GM12874 (cell line): Measurements from ENCODE around the gene PEX6.

ENCODE experiments used
- CTCF ChIP-seq: IDR thresholded peaks from 2 replicates; pipeline ENCODE4 v1.5.1; 2011; ENCODE audit warnings: low read depth, mild to moderate bottlenecking, control low read depth, low read length, moderate library complexity; ENCODE audit not compliant: insufficient read depth

Gene PEX6

DNA sequence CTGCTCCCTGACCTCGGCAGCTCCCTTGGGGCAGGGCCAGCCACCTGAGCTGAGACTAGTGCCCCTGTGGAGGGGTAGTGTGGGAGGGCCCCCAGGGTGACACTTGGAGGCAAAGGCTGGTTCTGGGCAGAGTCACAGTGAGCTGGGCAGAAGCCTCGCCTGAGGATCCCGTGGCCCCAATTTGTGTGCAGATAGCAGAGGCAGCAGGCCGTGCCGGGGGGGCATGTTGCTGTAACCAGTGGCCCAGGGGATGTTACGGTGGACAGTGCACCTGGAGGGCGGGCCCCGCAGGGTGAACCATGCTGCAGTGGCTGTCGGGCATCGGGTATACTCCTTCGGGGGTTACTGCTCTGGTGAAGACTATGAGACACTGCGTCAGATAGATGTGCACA, 38.0 kb upstream of the PEX6 start:
- TF ChIP-seq CTCF = no peak

GRCh38 chr6:43016176-43016942, 37.4 kb upstream of the PEX6 start:
- TF ChIP-seq CTCF = no peak

GRCh38 chr6:43014434-43014909, 35.5 kb upstream of the PEX6 start:
- TF ChIP-seq CTCF = no peak

DNA sequence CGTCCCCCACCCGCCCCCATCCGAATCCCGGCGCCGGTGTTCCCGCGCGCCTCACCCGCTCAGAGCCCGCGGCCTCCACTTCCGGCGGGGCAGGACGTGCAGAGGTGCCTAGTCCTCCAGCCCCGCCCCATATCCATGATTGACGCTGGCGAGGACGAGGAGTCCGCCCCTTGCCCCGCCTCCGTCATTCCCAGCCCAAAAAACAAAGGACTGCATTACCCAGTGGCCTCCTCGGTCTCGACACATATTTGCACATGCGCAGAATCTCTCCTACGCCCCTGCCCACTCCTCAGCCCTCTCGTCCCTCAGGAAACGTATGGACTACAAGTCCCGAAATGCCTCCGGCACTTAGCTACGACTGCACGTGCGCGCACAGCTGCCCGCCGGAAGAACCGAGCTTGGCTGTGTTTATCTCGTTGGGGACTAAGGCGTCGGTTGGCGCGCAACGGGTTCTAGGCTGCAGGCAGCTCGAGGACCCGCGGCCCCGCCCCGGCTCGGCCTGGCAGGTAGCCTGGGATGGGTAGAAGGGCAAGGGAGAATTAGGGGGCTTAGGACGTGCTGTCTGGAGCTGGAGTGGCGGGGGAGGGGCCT, 35.0 kb upstream of the PEX6 start, which contains the start of the genes KLHDC3 and MEA1:
TSS of gene KLHDC3 (plus strand) at position 407 of the 591 bp plus-strand sequence. CDS start 2,944 bp downstream, outside the sequence.
TSS of gene MEA1 (minus strand) at position 104 of the 591 bp plus-strand sequence. CDS start 133 bp downstream, outside the sequence.
- TF ChIP-seq CTCF = no peak

DNA sequence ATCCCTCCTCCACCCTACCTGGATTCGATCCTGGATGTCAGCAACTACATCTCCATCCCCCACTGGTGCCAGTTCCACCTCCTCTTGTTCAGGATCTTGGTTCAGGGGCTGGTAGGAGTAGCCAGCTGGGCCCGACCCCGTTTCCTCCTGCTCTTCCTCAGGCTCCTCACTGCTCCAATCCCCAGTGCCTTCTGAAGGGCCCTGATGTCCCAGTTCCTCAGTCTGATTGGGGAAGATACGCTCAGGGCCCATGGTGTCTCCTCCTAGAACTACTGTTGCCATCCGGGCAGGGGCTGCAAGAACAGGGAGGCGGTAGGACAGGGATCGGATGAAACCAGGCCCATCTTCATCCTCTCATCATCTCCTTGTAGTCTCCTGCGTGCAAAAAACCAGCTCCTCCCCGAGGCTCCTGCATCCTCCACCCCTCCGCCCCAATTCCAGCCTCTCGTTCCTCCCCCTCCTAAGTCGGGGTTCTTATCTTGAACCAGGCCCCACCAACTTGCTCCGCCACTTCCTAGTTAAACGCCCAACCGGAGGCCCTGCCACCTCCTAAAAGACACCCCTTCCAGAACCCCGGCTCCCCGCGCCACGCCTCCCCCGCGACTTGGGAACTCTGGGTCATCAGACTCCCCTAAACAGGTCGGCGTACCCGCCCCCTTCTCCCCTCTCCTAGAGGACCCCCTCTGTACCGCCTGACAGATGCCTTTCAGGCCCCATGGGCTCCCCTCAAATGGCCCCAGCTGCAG, 34.3 kb upstream of the PEX6 start:
- no peak for TF ChIP-seq CTCF

- no peak for TF ChIP-seq CTCF
These were observed 33.4 kb upstream of the PEX6 start for GRCh38 chr6:43012364-43012763.

- 0 out of 2 replicates have a peak, but pooled peaks have one; percentile 7 for TF ChIP-seq CTCF
These were observed 32.2 kb upstream of the PEX6 start for GRCh38 chr6:43011207-43011606.
